D341Med (cell line): ENCODE data around the gene NREP.
A peak's percentile ranks its signal among the peaks of the same experiment; 100 is the strongest.

Experiments used
- DNase-seq: peaks from one replicate; pipeline ENCODE4 v3.0.0; 2012; ENCODE audit warnings: low spot score

Gene NREP

GRCh38 chr5:111697215-111697614, 59.8 kb downstream of the NREP start:
- DNase-seq = no peak

GRCh38 chr5:111695991-111696390, 61.0 kb downstream of the NREP start:
- DNase-seq = no peak

GRCh38 chr5:111694133-111694532, 62.9 kb downstream of the NREP start:
- DNase-seq = no peak

GRCh38 chr5:111691914-111692313, 65.1 kb downstream of the NREP start:
- DNase-seq = no peak

GRCh38 chr5:111691508-111691907, 65.5 kb downstream of the NREP start:
- DNase-seq = no peak

- no peak for DNase-seq
Observed at GRCh38 chr5:111689357-111689935, 67.5 kb downstream of the NREP start.

GRCh38 chr5:111685969-111686368, 71.0 kb downstream of the NREP start:
- DNase-seq = peak; percentile 60

GRCh38 chr5:111682641-111683040, 74.4 kb downstream of the NREP start:
- DNase-seq = no peak

GRCh38 chr5:111682121-111682520, 74.9 kb downstream of the NREP start:
- DNase-seq = no peak

GRCh38 chr5:111681414-111682120, 75.4 kb downstream of the NREP start:
- no peak for DNase-seq

- no peak for DNase-seq
Observed at GRCh38 chr5:111680737-111681413, 76.1 kb downstream of the NREP start.

- DNase-seq = no peak
Observed at GRCh38 chr5:111679611-111680010, 77.4 kb downstream of the NREP start.
